Urothelium cell line (cell line): ENCODE data around the gene UBXN7.
"Not testable (repeated sequence)": the region's sequence is repeated elsewhere in the genome, so short reads cannot be mapped to it uniquely, and the experiment has no call there.

Experiments
- DNase-seq: peaks from one replicate; pipeline ENCODE4 v3.0.0; 2011; ENCODE audit warnings: low spot score, mixed read lengths
- FAIRE-seq: peaks from 2 replicates; lab custom pipeline; 2011; peaks lifted over from hg19 to GRCh38; lab: Jason Lieb, UNC

UBXN7 gene

GRCh38 chr3:196432137-196432879 is at the start of gene UBXN7:
Gene UBXN7, minus strand, starts transcription at chr3:196432427. Its CDS starts 28 bp downstream, at chr3:196432399.
- DNase-seq (peak; percentile 98), FAIRE-seq (no peak)

GRCh38 chr3:196477678-196478077 is 45.5 kb upstream of the UBXN7 start:
- no peak for FAIRE-seq
- no peak for DNase-seq

DNA sequence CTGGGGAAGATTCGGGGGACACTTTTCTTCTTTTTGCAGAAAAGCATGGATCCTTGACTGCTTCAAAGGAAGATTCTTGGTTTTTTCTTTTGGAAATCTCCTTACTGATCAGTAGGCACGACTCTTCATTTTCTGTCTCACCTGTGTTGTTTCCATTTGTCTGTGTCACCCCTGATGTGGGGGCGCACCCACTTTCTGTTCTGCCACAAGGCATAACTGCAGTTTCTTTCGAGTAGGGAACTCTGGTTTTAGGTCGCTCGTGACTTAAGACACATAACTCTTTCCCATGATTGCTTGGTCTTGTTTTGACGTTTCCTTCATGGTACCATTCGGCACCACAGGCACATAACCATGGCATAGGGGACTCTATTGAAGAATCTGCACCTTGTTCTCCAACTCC is 40.1 kb upstream of the UBXN7 start:
- FAIRE-seq: no peak
- no peak for DNase-seq

GRCh38 chr3:196471551-196471950 is 39.3 kb upstream of the UBXN7 start:
- DNase-seq (no peak), FAIRE-seq (no peak)

DNA sequence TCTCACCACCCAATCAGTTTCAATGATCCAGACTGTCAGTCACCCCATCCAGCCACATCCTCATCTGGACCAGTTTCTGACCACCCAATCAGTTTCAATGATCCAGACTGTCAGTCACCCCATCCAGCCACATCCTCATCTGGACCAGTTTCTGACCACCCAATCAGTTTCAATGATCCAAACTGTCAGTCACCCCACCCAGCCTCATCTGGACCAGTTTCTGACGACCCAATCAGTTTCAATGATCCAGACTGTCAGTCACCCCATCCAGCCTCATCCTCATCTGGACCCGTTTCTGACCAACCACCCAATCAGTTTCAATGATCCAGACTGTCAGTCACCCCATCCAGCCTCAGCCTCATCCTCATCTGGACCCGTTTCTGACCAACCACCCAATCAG is 38.0 kb upstream of the UBXN7 start:
- not testable (repeated sequence) for FAIRE-seq, DNase-seq

GRCh38 chr3:196463804-196464203 is 31.6 kb upstream of the UBXN7 start:
- FAIRE-seq: no peak

GRCh38 chr3:196463478-196463756 is 31.2 kb upstream of the UBXN7 start:
- FAIRE-seq (no peak), DNase-seq (no peak)

More at GRCh38 chr3:196463804-196464203, 31.6 kb upstream of the UBXN7 start:
- DNase-seq: no peak

DNA sequence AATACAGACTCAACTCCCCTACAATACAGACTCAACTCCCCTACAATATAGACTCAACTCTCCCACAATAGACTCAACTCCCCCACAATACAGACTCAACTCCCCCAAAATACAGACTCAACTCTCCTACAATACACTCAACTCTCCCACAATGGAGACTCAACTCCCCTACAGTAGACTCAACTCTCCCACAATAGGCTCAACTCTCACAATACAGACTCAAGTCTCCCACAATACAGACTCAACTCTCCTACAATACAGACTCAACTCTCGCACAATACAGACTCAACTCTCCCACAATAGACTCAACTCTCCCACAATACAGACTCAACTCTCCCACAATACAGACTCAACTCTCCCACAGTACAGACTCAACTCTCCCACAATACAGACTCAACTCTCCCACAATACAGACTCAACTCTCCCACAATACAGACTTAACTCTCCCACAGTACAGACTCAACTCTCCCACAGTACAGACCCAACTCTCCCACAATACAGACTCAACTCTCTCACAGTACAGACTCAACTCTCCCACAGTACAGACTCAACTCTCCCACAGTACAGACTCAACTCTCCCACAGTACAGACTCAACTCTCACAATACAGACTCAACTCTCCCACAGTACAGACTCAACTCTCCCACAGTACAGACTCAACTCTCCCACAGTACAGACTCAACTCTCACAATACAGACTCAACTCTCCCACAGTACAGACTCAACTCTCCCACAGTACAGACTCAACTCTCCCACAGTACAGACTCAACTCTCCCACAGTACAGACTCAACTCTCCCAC is 30.7 kb upstream of the UBXN7 start:
- FAIRE-seq, DNase-seq: not testable (repeated sequence)

DNA sequence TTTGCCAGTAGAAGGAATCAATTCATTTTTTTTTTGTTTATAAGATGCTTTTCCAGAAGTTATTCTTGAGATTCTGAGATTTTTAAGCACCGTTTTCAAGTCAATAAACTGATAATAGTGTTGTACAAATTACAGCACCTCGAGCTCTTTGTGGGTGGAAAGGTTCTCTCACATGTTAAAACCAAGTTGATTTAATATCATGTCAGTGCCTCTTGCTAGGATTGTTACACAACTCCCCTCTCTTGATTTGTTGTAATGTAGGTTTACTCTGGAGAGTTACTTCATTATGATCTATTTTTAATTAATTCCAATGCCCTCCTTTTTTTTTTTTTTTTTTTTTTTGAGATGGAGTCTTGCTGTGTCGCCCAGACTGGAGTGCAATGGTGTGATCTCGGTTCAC is 25.8 kb upstream of the UBXN7 start:
- FAIRE-seq (no peak), DNase-seq (no peak)

GRCh38 chr3:196457470-196457869 is 25.2 kb upstream of the UBXN7 start:
- DNase-seq, FAIRE-seq: not testable (repeated sequence)

DNA sequence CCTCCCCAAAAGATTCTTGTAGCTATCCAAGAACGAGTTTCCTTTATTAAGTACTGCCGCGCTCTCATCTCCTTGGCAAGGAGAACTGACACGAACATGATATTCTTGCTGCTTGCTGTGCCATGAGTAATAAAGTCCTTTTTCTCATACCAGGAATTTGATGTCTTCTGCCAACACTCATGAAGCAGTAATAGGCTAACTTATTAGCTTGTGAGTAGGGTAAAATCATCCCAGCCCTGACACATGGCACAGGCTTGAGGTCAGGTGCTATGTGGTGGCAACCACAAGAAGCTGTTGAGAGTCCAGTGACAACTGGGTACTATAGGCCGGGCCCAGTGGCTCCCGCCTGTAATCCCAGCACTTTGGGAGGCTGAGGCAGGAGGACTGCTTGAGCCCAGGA is 22.7 kb upstream of the UBXN7 start:
- no peak for DNase-seq
- FAIRE-seq: no peak

DNA sequence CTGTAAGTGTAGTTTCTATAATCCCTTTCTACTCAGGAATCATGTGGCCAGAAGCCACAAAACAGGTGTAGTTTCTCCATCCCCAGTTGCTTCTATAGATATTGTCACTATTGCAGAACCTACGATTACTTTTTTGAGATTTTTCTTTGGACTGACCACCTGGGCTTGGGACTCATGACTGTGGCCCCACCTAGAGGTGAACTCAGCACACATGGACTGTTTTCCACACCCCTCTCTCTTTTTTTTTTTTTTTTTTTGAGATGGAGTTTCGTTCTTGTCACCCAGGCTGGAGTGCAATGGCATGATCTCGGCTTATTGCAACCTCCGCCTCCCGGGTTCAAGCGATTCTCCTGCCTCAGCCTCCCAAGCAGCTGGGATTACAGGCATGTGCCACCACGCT is 13.2 kb upstream of the UBXN7 start:
- FAIRE-seq, DNase-seq: not testable (repeated sequence)

- FAIRE-seq: no peak
These were observed 12.3 kb upstream of the UBXN7 start for GRCh38 chr3:196444500-196444894.

GRCh38 chr3:196440696-196441095 is 8.5 kb upstream of the UBXN7 start:
- DNase-seq (no peak), FAIRE-seq (no peak)

More at GRCh38 chr3:196444500-196444894, 12.3 kb upstream of the UBXN7 start:
- no peak for DNase-seq

DNA sequence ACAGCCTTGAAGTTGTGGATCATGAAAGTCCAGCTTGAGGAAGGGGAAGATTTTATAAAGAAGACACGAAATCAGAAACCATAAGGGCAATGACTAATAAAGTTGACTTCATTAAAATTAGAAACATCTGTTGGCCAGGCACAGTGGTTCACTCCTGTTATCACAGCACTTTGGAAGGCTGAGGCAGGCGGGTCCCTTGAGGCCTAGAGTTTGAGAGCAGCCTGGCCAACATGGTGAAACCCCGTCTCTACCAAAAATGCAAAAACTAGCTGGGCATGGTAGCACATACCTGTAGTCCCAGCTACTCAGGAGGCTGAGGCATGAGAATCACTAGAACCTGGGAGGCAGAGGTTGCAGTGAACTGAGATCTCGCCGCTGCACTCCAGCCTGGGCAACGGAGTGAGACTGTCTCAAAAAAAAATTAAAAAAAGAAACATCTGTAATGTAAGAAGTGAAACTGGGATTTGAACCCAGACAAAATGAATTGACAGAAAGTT is 7.9 kb upstream of the UBXN7 start:
- DNase-seq: no peak
- FAIRE-seq: no peak

DNA sequence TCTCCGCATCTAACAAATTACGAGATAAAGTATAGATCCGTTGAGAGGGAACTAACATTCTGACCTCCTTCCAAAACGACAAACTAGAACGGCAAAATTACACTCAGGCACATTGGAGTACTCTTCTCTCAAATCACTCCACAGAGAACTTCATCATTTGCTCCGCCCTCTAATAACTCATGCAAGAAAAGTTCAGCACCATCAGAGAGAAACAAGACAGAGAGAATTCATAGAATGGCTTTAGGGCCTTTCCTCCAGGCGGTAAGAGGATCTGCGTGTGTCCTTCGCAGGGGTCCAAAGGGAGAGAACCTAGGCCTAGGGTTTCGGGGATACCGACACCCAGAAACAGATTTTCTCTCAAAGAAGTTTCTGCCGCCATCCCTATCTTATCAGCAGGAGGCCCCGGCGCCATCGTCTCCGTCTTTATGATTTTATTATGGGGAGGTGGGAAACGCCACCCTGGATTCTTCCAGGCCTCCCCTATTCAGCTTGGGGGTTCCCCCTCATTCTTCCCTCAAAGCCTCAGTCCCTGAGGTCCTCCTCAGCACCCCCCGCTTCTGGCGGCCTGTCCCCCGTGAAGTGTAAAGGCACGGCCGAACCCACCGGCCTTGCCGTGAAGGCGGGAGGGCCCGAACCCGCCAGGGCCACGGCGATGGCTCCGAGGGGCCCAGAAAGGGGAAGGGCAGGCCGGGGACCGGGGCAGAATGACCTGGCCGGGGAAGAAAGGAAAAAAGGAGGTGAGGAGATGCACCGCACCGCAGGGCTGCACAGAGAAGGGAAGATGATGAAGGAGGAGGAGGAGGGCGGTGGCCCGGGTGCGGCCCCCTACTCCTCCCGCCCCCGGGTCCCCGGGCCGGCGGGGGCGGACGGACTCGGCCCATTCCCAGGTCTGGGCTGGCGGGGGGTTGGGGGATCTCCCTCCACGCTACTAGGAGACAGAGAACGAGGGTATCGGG is 768 bp downstream of the UBXN7 start:
- DNase-seq (peak; percentile 25), FAIRE-seq (no peak)

DNA sequence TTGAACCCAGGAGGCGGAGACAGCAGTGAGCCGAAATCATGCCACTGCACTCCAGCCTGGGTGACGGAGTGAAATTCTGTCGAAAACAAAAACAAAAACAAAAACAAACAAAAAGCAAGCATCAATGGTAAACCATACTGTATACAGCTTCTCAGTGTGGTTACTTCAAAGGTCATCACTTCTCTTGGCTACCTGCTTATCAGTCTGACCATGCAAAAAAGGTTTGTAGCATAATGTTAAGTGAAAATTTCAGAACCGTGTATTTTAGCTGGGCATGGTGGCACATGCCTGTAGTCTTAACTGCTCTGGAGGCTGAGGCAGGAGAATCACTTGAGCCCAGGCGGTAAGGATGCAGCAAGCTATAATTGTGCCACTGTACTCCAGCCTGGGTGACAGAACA is 4.2 kb downstream of the UBXN7 start:
- DNase-seq: no peak
- no peak for FAIRE-seq

DNA sequence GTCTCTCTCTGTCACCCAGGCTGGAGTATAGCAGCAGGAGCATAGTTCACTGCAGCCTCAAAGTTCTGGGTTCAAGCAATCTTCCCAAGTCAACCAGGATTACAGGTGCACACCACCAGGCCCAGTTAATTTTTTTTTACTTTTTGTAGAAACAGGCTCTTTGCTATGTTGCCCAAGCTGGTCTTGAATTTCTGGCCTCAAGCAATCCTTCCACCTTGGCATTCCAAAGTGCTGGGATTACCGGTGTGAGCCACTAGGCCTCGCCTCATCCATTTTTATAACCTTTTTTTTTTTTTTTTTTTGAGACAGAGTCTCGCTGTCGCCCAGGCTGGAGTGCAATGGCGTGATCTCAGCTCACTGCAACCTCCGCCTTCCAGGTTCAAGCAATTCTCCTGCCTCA is 7.8 kb downstream of the UBXN7 start:
- not testable (repeated sequence) for FAIRE-seq, DNase-seq

- FAIRE-seq (no peak), DNase-seq (no peak)
These were observed 9.0 kb downstream of the UBXN7 start for GRCh38 chr3:196423044-196423781.

DNA sequence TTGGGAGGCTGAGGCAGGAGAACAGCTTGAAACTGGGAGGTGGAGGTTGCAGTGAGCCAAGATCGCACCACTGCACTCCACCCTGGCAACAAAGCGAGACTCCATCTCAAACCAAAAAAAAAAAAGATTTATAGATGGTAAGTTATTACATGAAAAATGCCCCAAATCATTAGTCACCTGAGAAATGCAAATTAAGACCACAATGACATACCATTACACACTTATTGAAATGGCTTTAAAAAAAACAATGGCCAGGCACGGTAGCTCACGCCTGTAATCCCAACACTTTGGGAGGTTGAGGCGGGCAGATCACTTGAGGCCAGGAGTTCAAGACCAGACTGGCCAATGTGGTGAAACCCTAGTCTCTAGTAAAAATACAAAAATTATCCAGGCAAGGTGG is 10.6 kb downstream of the UBXN7 start:
- FAIRE-seq: not testable (repeated sequence)

More for the DNA sequence above, 10.6 kb downstream of the UBXN7 start:
- not testable (repeated sequence) for DNase-seq
